GM18502 (cell line): ENCODE measurements around the gene DENND5B.
"Not testable (repeated sequence)": the region's sequence is repeated elsewhere in the genome, so short reads cannot be mapped to it uniquely, and the experiment has no call there.

Experiments used
- ATAC-seq: cut with Tn5 transposase; IDR thresholded peaks from one replicate; pipeline ENCODE4 v1.9.1; 2021; ENCODE audit warnings: mild to moderate bottlenecking; ENCODE audit not compliant: unreplicated experiment, poor library complexity

Gene DENND5B

GRCh38 chr12:31562594-31563328, 28.2 kb downstream of the DENND5B start:
- ATAC-seq, result no peak

- no peak for ATAC-seq
Observed at GRCh38 chr12:31560516-31560915, 30.4 kb downstream of the DENND5B start.

- no peak for ATAC-seq
Observed at GRCh38 chr12:31558521-31558920, 32.4 kb downstream of the DENND5B start.

GRCh38 chr12:31557707-31558106, 33.2 kb downstream of the DENND5B start:
- ATAC-seq, result no peak

GRCh38 chr12:31555466-31555865, 35.5 kb downstream of the DENND5B start:
- ATAC-seq, result not testable (repeated sequence)

- ATAC-seq, result not testable (repeated sequence)
Observed at GRCh38 chr12:31550590-31550989, 40.3 kb downstream of the DENND5B start.

GRCh38 chr12:31536672-31537071, 54.3 kb downstream of the DENND5B start:
- ATAC-seq, result no peak

GRCh38 chr12:31533470-31533869, 57.5 kb downstream of the DENND5B start:
- no peak for ATAC-seq

GRCh38 chr12:31531893-31532292, 59.0 kb downstream of the DENND5B start:
- no peak for ATAC-seq

GRCh38 chr12:31528095-31528494, 62.8 kb downstream of the DENND5B start:
- ATAC-seq, result no peak

- ATAC-seq, result no peak
Observed at GRCh38 chr12:31527083-31527482, 63.9 kb downstream of the DENND5B start.

- ATAC-seq, result peak; percentile 5
Observed at GRCh38 chr12:31526158-31526546, 64.8 kb downstream of the DENND5B start.

GRCh38 chr12:31525496-31526157, 65.3 kb downstream of the DENND5B start:
- ATAC-seq, result peak; percentile 39

GRCh38 chr12:31524791-31525495, 66.0 kb downstream of the DENND5B start:
- ATAC-seq, result peak; percentile 94

- no peak for ATAC-seq
Observed at GRCh38 chr12:31523306-31523705, 67.6 kb downstream of the DENND5B start.

- no peak for ATAC-seq
Observed at GRCh38 chr12:31522607-31523006, 68.3 kb downstream of the DENND5B start.

- no peak for ATAC-seq
Observed at GRCh38 chr12:31521964-31522363, 69.0 kb downstream of the DENND5B start.

- no peak for ATAC-seq
Observed at GRCh38 chr12:31519511-31519910, 71.4 kb downstream of the DENND5B start.

- no peak for ATAC-seq
Observed at GRCh38 chr12:31518680-31519227, 72.2 kb downstream of the DENND5B start.

- no peak for ATAC-seq
Observed at GRCh38 chr12:31517994-31518393, 72.9 kb downstream of the DENND5B start.

GRCh38 chr12:31516702-31517101, 74.2 kb downstream of the DENND5B start:
- ATAC-seq, result no peak
